Measurements from ENCODE around the gene SZT2. TPM values are rescaled to one million over a fixed set of nuclear protein-coding genes. Genes with fewer than 3 reads are reported as not detected.

SZT2 gene
- total and polyA plus RNA-seq, 2 donors (not counting 1 experiment from before 2014, with no cell fraction given): 7.1 to 26.9 TPM

DNA sequence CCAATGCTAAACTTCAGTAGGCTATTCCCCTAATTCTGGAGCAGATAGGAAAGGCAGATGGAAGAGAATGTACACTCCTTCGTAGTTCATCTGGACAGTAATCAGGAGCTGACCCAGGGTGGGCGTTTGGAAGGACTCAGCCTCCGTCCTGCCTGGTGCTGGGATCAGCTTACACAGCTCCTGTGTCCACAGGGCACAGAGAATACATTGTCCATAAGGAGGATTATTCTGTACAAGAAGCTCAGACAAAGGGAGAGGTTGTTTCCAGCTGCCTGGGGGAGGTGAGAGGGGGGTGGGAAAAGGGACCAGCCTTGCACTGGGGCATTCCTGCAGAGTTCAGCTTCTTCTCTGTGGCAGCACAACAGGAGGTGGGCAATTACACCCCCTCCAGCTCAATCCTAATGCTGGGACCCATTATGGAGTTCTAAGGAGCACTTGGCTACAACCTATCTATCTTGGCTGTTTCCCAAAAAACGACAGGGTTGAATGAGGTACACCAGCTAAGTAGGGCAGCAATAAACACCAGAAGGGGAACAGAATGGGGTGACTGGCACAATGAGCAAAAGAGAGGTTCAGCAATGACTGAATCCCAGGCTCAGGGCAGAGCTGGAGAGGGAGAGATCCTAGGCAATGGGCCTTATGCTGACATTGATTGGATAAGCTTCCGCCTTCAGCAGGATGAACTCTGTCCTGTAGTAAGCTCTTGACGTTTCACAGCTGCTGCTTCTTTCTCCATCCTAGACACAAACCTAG lies 7.5 kb upstream of the SZT2 start:
- TF ChIP-seq EZH2 (IDR thresholded peaks at IDR 0.05; ENCODE audit: low read length, missing control alignments): no peak
- TF ChIP-seq, protein P1, sequence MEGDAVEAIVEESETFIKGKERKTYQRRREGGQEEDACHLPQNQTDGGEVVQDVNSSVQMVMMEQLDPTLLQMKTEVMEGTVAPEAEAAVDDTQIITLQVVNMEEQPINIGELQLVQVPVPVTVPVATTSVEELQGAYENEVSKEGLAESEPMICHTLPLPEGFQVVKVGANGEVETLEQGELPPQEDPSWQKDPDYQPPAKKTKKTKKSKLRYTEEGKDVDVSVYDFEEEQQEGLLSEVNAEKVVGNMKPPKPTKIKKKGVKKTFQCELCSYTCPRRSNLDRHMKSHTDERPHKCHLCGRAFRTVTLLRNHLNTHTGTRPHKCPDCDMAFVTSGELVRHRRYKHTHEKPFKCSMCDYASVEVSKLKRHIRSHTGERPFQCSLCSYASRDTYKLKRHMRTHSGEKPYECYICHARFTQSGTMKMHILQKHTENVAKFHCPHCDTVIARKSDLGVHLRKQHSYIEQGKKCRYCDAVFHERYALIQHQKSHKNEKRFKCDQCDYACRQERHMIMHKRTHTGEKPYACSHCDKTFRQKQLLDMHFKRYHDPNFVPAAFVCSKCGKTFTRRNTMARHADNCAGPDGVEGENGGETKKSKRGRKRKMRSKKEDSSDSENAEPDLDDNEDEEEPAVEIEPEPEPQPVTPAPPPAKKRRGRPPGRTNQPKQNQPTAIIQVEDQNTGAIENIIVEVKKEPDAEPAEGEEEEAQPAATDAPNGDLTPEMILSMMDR (conservative IDR thresholded peaks at IDR 0.05 in 1 of 2, IDR thresholded peaks at IDR 0.05 in 1 of 2; ENCODE audit: low read depth in 1 of 2, low read length in 2 of 2): no peak
- H3K9ac ChIP-seq (ENCODE audit: insufficient read depth, low read length): no peak overlapping the region
- H3K4me2 ChIP-seq (ENCODE audit: extremely low read depth, insufficient read depth, low read length): no peak overlapping the region
- H2AFZ ChIP-seq (ENCODE audit: low read length): no peak overlapping the region
- H4K20me1 ChIP-seq (ENCODE audit: control insufficient read depth, extremely low read depth, insufficient read depth, low read length): no peaks in the 10 kb centered on the region
- DNase-seq (ENCODE audit: low read depth in 2 of 2): peak in 1 of 2 donors; percentile 46
- H3K27me3 ChIP-seq (ENCODE audit: control insufficient read depth, insufficient read depth, low read length): no peaks in the 10 kb centered on the region
- no peak overlapping the region for H3K4me3 ChIP-seq (replicated peaks in 1 of 4; ENCODE audit: control extremely low read depth in 1 of 4, insufficient read depth in 1 of 4, low read depth in 3 of 4, low read length in 4 of 4)
- no peaks in the 10 kb centered on the region for H3K9me3 ChIP-seq (ENCODE audit: control insufficient read depth, insufficient read depth, low read depth, low read length)
- H3K79me2 ChIP-seq (ENCODE audit: control insufficient read depth, insufficient read depth, low read length): peaks cover 5% of the 10 kb centered on the region
- no peaks in the 10 kb centered on the region for H3K4me1 ChIP-seq (ENCODE audit: control insufficient read depth, extremely low read depth, insufficient read depth, low read length)
- no peak overlapping the region for H3K27ac ChIP-seq (ENCODE audit: insufficient read depth, low read length)
- H3K36me3 ChIP-seq (ENCODE audit: control insufficient read depth, insufficient read depth, low read length): peaks cover 26% of the 10 kb centered on the region

DNA sequence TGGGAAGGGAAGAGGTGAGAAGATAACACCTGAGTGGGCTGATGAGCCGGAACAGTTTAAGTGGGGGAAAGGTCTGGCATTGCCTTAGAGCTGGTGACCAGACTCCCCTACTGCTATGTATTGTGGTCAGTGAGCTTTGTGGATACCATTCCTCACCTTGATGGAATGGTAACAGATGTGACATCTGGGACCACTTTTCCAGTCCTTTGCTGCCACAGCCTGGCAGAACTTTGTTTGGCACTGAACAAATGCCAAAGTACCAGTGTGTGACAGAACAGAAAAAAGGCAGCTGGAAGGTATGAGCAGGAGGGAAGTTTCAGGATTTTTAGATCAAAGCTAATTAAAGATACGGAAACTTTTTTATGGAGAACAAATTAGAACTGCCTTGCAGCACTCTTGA lies 6.2 kb upstream of the SZT2 start:
- no peak overlapping the region for H3K27ac ChIP-seq (ENCODE audit: insufficient read depth, low read length)
- no peaks in the 10 kb centered on the region for H4K20me1 ChIP-seq (ENCODE audit: control insufficient read depth, extremely low read depth, insufficient read depth, low read length)
- peaks cover 26% of the 10 kb centered on the region for H3K36me3 ChIP-seq (ENCODE audit: control insufficient read depth, insufficient read depth, low read length)
- no peak for DNase-seq (ENCODE audit: low read depth in 2 of 2)
- peaks cover 4% of the 10 kb centered on the region for H3K4me1 ChIP-seq (ENCODE audit: control insufficient read depth, extremely low read depth, insufficient read depth, low read length)
- no peaks in the 10 kb centered on the region for H3K9me3 ChIP-seq (ENCODE audit: control insufficient read depth, insufficient read depth, low read depth, low read length)
- H3K79me2 ChIP-seq (ENCODE audit: control insufficient read depth, insufficient read depth, low read length): peaks cover 17% of the 10 kb centered on the region
- TF ChIP-seq EZH2 (IDR thresholded peaks at IDR 0.05; ENCODE audit: low read length, missing control alignments): no peak
- TF ChIP-seq, protein P1 (conservative IDR thresholded peaks at IDR 0.05 in 1 of 2, IDR thresholded peaks at IDR 0.05 in 1 of 2; ENCODE audit: low read depth in 1 of 2, low read length in 2 of 2): no peak
- H3K4me2 ChIP-seq (ENCODE audit: extremely low read depth, insufficient read depth, low read length): no peak overlapping the region
- no peak overlapping the region for H2AFZ ChIP-seq (ENCODE audit: low read length)
- no peak overlapping the region for H3K4me3 ChIP-seq (replicated peaks in 1 of 4; ENCODE audit: control extremely low read depth in 1 of 4, insufficient read depth in 1 of 4, low read depth in 3 of 4, low read length in 4 of 4)
- no peak overlapping the region for H3K9ac ChIP-seq (ENCODE audit: insufficient read depth, low read length)
- no peaks in the 10 kb centered on the region for H3K27me3 ChIP-seq (ENCODE audit: control insufficient read depth, insufficient read depth, low read length)

DNA sequence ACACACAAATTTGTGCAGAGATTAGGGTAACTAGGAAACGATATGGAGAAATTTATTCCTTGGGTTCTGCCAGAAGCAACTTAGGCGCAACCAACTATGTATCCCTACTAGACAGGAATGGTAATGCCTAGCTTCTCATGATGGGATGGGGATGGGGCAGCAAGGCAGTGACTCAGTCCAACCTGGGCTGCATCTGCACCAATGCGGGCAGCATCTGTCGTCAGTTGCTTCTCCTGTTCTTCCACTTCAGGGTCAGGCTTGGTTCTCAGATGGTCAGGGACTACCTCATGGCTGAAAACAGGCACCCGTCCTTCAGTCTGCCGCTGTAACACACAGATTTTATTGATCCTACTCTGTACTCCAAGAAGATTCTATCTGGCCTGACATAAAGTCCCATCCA lies 3.0 kb upstream of the SZT2 start:
- H3K79me2 ChIP-seq (ENCODE audit: control insufficient read depth, insufficient read depth, low read length): peaks cover 45% of the 10 kb centered on the region
- TF ChIP-seq, protein P1 (conservative IDR thresholded peaks at IDR 0.05 in 1 of 2, IDR thresholded peaks at IDR 0.05 in 1 of 2; ENCODE audit: low read depth in 1 of 2, low read length in 2 of 2): no peak
- TF ChIP-seq EZH2 (IDR thresholded peaks at IDR 0.05; ENCODE audit: low read length, missing control alignments): no peak
- peaks cover 24% of the 10 kb centered on the region for H3K36me3 ChIP-seq (ENCODE audit: control insufficient read depth, insufficient read depth, low read length)
- H3K4me2 ChIP-seq (ENCODE audit: extremely low read depth, insufficient read depth, low read length): no peak overlapping the region
- H4K20me1 ChIP-seq (ENCODE audit: control insufficient read depth, extremely low read depth, insufficient read depth, low read length): no peaks in the 10 kb centered on the region
- no peak overlapping the region for H3K27ac ChIP-seq (ENCODE audit: insufficient read depth, low read length)
- H2AFZ ChIP-seq (ENCODE audit: low read length): no peak overlapping the region
- H3K4me3 ChIP-seq (replicated peaks in 1 of 4; ENCODE audit: control extremely low read depth in 1 of 4, insufficient read depth in 1 of 4, low read depth in 3 of 4, low read length in 4 of 4): no peak overlapping the region
- no peak for DNase-seq (ENCODE audit: low read depth in 2 of 2)
- H3K9ac ChIP-seq (ENCODE audit: insufficient read depth, low read length): no peak overlapping the region
- H3K4me1 ChIP-seq (ENCODE audit: control insufficient read depth, extremely low read depth, insufficient read depth, low read length): peaks cover 6% of the 10 kb centered on the region
- H3K9me3 ChIP-seq (ENCODE audit: control insufficient read depth, insufficient read depth, low read depth, low read length): no peaks in the 10 kb centered on the region
- H3K27me3 ChIP-seq (ENCODE audit: control insufficient read depth, insufficient read depth, low read length): no peaks in the 10 kb centered on the region
